Neuronal stem cell (in vitro differentiated cells): ENCODE data around the gene PRKACB. TPM values are rescaled to one million over a fixed set of nuclear protein-coding genes. Genes with fewer than 3 reads are reported as not detected.

ENCODE experiments used
- DNase-seq: peaks from one replicate; pipeline ENCODE4 v3.0.0-alpha.2; 2013; ENCODE audit warnings: low spot score
- H2AFZ ChIP-seq: one replicate; pipeline ENCODE4 v1.6.1; 2013; ENCODE audit warnings: mild to moderate bottlenecking, low read length, inconsistent platforms
- H2AK5ac ChIP-seq: 2 replicates; pipeline ENCODE4 v1.6.1; 2013; ENCODE audit warnings: low read depth, mild to moderate bottlenecking, inconsistent platforms, low read length, moderate library complexity, mixed read lengths
- H2BK120ac ChIP-seq: 2 replicates; pipeline ENCODE4 v1.6.1; 2013; ENCODE audit warnings: low read depth, mild to moderate bottlenecking, inconsistent platforms, low read length, moderate library complexity, mixed read lengths
- H2BK12ac ChIP-seq: one replicate; pipeline ENCODE4 v1.6.1; 2013; ENCODE audit warnings: low read length, inconsistent platforms
- H2BK15ac ChIP-seq: 2 replicates; pipeline ENCODE4 v1.6.1; 2013; ENCODE audit warnings: mild to moderate bottlenecking, low read length, inconsistent platforms, mixed read lengths
- H2BK5ac ChIP-seq: one replicate; pipeline ENCODE4 v1.6.1; 2013; ENCODE audit warnings: inconsistent platforms, mild to moderate bottlenecking, low read length, moderate library complexity
- H3K14ac ChIP-seq: one replicate; pipeline ENCODE4 v1.6.1; 2013; ENCODE audit warnings: low read length, inconsistent platforms
- H3K18ac ChIP-seq: 2 replicates; pipeline ENCODE4 v1.6.1; 2013; ENCODE audit warnings: low read length, inconsistent platforms
- H3K23ac ChIP-seq: 2 replicates; pipeline ENCODE4 v1.6.1; 2013; ENCODE audit warnings: low read depth, mild to moderate bottlenecking, mixed read lengths, low read length, inconsistent platforms; ENCODE audit not compliant: poor library complexity
- H3K27ac ChIP-seq: replicated peaks from 3 replicates; pipeline ENCODE4 v1.5.1; 2013; ENCODE audit warnings: low read length, inconsistent platforms
- H3K27me3 ChIP-seq, 3 experiments: 2 replicates each; pipeline ENCODE4 v1.6.1; 2013; ENCODE audit warnings: low read length in 3 of 3, mild to moderate bottlenecking in 2 of 3, inconsistent platforms in 1 of 3, low read depth in 1 of 3, mixed read lengths in 1 of 3, moderate library complexity in 1 of 3; ENCODE audit not compliant: control insufficient read depth in 3 of 3, insufficient read depth in 3 of 3
- H3K36me3 ChIP-seq, 2 donors: replicated peaks in 1 of 2; 2 replicates each; pipeline ENCODE4 v1.6.1; 2013; ENCODE audit warnings: low read length in 2 of 2; ENCODE audit not compliant: control insufficient read depth in 2 of 2, insufficient read depth in 2 of 2
- H3K4ac ChIP-seq: 2 replicates; pipeline ENCODE4 v1.6.1; 2013; ENCODE audit warnings: inconsistent platforms, mild to moderate bottlenecking, low read length, moderate library complexity
- H3K4me1 ChIP-seq, 2 donors: 1 replicate in 1 of 2; 2 replicates in 1 of 2; pipeline ENCODE4 v1.6.1; 2013; ENCODE audit warnings: low read length in 2 of 2, low read depth in 1 of 2; ENCODE audit not compliant: control insufficient read depth in 2 of 2, insufficient read depth in 1 of 2
- H3K4me2 ChIP-seq: one replicate; pipeline ENCODE4 v1.6.1; 2013; ENCODE audit warnings: mild to moderate bottlenecking, low read length, inconsistent platforms; ENCODE audit not compliant: insufficient read depth, poor library complexity, severe bottlenecking
- H3K4me3 ChIP-seq, 2 donors: 2 replicates each; pipeline ENCODE4 v1.5.1; 2013; ENCODE audit warnings: low read length in 2 of 2, mild to moderate bottlenecking in 2 of 2, inconsistent platforms in 1 of 2, moderate library complexity in 1 of 2
- H3K79me1 ChIP-seq: one replicate; pipeline ENCODE4 v1.6.1; 2013; ENCODE audit warnings: low read depth, mild to moderate bottlenecking, inconsistent platforms, low read length, moderate library complexity
- H3K9ac ChIP-seq: one replicate; pipeline ENCODE4 v1.6.1; 2013; ENCODE audit warnings: mild to moderate bottlenecking, low read depth, low read length, inconsistent platforms; ENCODE audit not compliant: poor library complexity
- H3K9me3 ChIP-seq, 2 donors: replicated peaks in 1 of 2; 2 replicates each; pipeline versions ENCODE3 to v1.6.1; 2013; ENCODE audit warnings: low read length in 2 of 2, mild to moderate bottlenecking in 2 of 2, inconsistent platforms in 1 of 2, low read depth in 1 of 2, mixed read lengths in 1 of 2, moderate library complexity in 1 of 2; ENCODE audit not compliant: control insufficient read depth in 2 of 2, insufficient read depth in 1 of 2
- H4K8ac ChIP-seq: one replicate; pipeline ENCODE4 v1.6.1; 2013; ENCODE audit warnings: low read depth, mild to moderate bottlenecking, inconsistent platforms, low read length, moderate library complexity
- H4K91ac ChIP-seq: one replicate; pipeline ENCODE4 v1.6.1; 2013; ENCODE audit warnings: low read length, low read depth, mild to moderate bottlenecking, inconsistent platforms; ENCODE audit not compliant: poor library complexity
- WGBS, 2 donors: extraction: QIAGEN DNeasy Blood & Tissue Kit; methylation state at CpG; one replicate each; pipeline ENCODE4 v1.1.7; 2013; ENCODE audit warnings: missing lambda C conversion rate in 2 of 2, mixed read lengths in 1 of 2; ENCODE audit not compliant: insufficient read length in 2 of 2, insufficient replicate concordance in 1 of 2; ENCODE audit errors: extremely low coverage in 2 of 2; 5-methylcytosine and 5-hydroxymethylcytosine counted together
- polyA plus RNA-seq, 2 experiments: library from polyadenylated mRNA; stranded (reverse); fragments of 200-250 nt; gene quantifications; one replicate each; pipeline ENCODE4 v1.2.3, GENCODE V29; 2013

The PRKACB gene
- 20.6 TPM for polyA plus RNA-seq (2013, experiment 1 of 2)
- polyA plus RNA-seq (2013, experiment 2 of 2): 21.7 TPM

DNA sequence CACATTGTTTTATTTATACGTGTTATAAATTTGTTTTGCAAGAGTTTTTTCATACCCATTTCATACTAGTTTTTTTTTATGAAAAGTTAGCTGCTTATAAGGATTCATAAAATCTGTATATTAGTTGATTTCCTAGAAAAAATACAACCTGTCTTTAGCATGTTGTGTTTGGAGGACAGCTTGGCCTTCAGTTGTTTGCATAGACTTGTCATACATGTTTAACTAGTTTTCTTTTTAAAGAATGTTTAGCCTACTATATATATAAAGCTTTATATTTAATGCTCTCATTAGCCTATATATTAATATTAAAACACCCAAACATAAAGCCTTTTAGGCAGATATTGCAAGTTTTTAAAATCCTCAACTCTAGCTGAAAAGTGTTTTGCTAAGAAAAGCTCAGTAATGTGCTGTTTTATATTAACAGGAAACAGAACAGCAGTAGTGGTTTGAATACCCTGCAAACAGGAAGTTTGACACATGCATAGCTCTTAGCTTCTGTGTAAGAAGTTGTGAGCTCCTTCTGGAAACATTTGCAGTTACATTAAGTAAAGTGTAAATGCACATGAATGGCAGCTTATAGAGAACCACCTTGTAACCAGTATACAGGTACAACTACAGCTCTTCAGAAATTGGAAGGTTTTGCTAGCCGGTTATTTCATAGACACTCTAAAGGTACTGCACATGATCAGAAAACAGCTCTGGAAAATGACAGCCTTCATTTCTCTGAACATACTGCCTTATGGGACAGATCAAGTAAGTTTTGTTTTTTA lies at the start of gene PRKACB:
Gene PRKACB (plus strand): TSS at position 476 of the 770 bp plus-strand sequence. CDS start 91 bp downstream, at position 567.
- Histone ChIP-seq H2BK5ac (no peak within 1 kb of the TSS), H4K91ac (no peak within 1 kb of the TSS), H2BK120ac (no peak within 1 kb of the TSS), H3K9me3 (no peaks in the 10 kb centered on the region), H3K36me3 (no peaks in the 10 kb centered on the region), H3K79me1 (no peaks in the 10 kb centered on the region), H3K14ac (no peak within 1 kb of the TSS), H3K18ac (no peak within 1 kb of the TSS), H4K8ac (no peak within 1 kb of the TSS), H3K4me1 (peaks cover 0 to 4% of the 10 kb centered on the region in 2 donors), H3K4me2 (no peak within 1 kb of the TSS), H3K4ac (no peak within 1 kb of the TSS), H2AFZ (no peak within 1 kb of the TSS), H3K4me3 (no peak within 1 kb of the TSS), H2BK12ac (no peak within 1 kb of the TSS), H3K27me3 (no peaks in the 10 kb centered on the region), H2AK5ac (no peak within 1 kb of the TSS), H3K27ac (no peak within 1 kb of the TSS), H3K23ac (no peak within 1 kb of the TSS), H3K9ac (no peak within 1 kb of the TSS), H2BK15ac (no peak within 1 kb of the TSS)
- no CpG with 5 or more reads among the region's 2 CpGs for WGBS, 2 donors
- DNase-seq: no peak

DNA sequence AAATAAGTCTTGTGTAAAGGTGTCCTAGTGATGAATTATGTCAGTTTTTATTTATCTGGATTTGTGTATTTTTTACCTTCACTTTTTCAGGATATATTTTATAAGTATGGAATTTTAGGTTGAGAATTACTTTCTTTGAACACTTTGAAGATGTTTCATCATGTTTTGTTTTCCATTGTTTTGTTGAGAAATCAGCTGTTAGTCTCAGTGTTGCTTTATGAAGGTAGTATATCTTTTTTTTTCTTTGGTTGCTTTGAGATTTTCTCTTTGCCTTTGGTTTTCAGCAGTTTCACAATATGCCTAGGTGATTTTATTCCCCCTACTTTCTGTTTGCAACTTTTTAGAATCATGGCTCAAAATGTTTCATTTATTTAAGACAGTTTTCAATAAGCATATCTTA lies 48.8 kb upstream of the PRKACB start:
- no peak overlapping the region for H3K9ac ChIP-seq

DNA sequence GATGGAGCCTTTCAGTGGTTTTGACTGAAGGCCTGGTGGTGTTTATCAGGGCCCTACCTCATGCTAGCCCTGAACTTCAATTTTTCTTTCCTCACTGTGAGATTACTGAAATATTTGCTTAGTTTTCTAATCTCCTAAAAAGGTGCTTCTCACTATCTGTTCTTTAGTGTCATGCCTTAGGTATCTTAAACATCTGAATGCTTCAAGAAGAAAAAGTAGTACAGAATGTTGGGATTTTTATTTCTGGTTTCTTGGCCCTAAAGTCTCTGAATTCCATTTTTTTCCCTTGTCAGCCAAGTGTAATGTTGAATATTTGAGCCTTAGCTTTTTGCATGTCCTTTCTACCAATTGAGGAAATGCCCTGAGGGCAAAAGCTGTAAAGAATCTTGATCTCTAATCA lies 47.9 kb upstream of the PRKACB start:
- H2BK5ac ChIP-seq: no peak overlapping the region
- no peak overlapping the region for H2AK5ac ChIP-seq
- H3K23ac ChIP-seq: no peak overlapping the region
- no peak for DNase-seq
- H4K8ac ChIP-seq: no peak overlapping the region
- H3K4me2 ChIP-seq: no peak overlapping the region
- no peak overlapping the region for H3K4ac ChIP-seq
- H3K36me3 ChIP-seq: peaks cover 0 to 4% of the 10 kb centered on the region in 2 donors
- no peak overlapping the region for H2BK120ac ChIP-seq
- no peaks in the 10 kb centered on the region for H3K79me1 ChIP-seq
- no peak overlapping the region for H3K14ac ChIP-seq
- H3K9me3 ChIP-seq: peaks cover 0 to 16% of the 10 kb centered on the region in 2 donors
- no peak overlapping the region for H2BK12ac ChIP-seq
- no peak overlapping the region for H3K9ac ChIP-seq
- no peak overlapping the region for H2BK15ac ChIP-seq
- H3K18ac ChIP-seq: no peak overlapping the region
- no peak overlapping the region for H3K27ac ChIP-seq
- H4K91ac ChIP-seq: no peak overlapping the region
- no peak overlapping the region for H2AFZ ChIP-seq
- H3K4me1 ChIP-seq: no peaks in the 10 kb centered on the region
- no peak overlapping the region for H3K4me3 ChIP-seq
- H3K27me3 ChIP-seq: no peaks in the 10 kb centered on the region

More for the DNA sequence above, 48.8 kb upstream of the PRKACB start:
- DNase-seq: no peak
- Histone ChIP-seq H3K4me3 (no peak overlapping the region), H3K4ac (no peak overlapping the region), H3K79me1 (no peaks in the 10 kb centered on the region), H2AFZ (no peak overlapping the region), H3K27me3 (no peaks in the 10 kb centered on the region), H3K36me3 (peaks cover 0 to 4% of the 10 kb centered on the region in 2 donors), H3K4me2 (no peak overlapping the region), H2BK15ac (no peak overlapping the region), H4K91ac (no peak overlapping the region), H3K27ac (no peak overlapping the region), H3K9me3 (peaks cover 0 to 16% of the 10 kb centered on the region in 2 donors), H2BK5ac (no peak overlapping the region), H2AK5ac (no peak overlapping the region), H3K14ac (no peak overlapping the region), H2BK12ac (no peak overlapping the region), H3K23ac (no peak overlapping the region), H2BK120ac (no peak overlapping the region), H4K8ac (no peak overlapping the region), H3K18ac (no peak overlapping the region), H3K4me1 (no peaks in the 10 kb centered on the region)

DNA sequence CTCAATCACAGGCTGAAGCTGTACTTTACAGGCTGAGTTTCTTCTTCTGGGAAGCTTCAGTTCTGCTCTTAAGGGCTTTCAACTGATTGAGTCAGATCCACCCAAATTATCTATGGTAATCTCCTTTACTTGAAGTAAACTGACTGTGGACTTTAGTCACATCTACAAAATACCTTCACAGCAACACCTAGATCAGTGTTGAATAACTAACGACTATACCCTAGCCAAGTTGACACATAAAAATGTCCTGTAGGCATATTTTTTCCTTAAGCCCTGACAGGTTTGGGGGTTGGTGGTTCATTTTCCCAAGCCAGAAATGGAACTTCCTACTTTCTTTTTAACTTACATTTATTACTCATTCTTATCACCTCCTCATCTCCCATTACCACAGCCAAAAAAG lies 42.9 kb upstream of the PRKACB start:
- no peaks in the 10 kb centered on the region for H3K27me3 ChIP-seq
- no peak overlapping the region for H2BK12ac ChIP-seq
- H3K23ac ChIP-seq: no peak overlapping the region
- no peak overlapping the region for H2BK120ac ChIP-seq
- no peak overlapping the region for H3K18ac ChIP-seq
- no peak overlapping the region for H3K4me2 ChIP-seq
- peaks cover 2 to 5% of the 10 kb centered on the region in 2 donors for H3K4me1 ChIP-seq
- no CpG with 5 or more reads among the region's 1 CpG for WGBS, 2 donors
- no peak overlapping the region for H2BK5ac ChIP-seq
- H3K27ac ChIP-seq: no peak overlapping the region
- no peak overlapping the region for H2BK15ac ChIP-seq
- H3K4me3 ChIP-seq: no peak overlapping the region
- H3K14ac ChIP-seq: no peak overlapping the region
- no peak overlapping the region for H3K4ac ChIP-seq
- H4K8ac ChIP-seq: no peak overlapping the region
- H2AFZ ChIP-seq: no peak overlapping the region
- H3K9ac ChIP-seq: no peak overlapping the region
- no peaks in the 10 kb centered on the region for H3K36me3 ChIP-seq
- peaks cover 0 to 5% of the 10 kb centered on the region in 2 donors for H3K9me3 ChIP-seq
- no peak overlapping the region for H4K91ac ChIP-seq
- no peak overlapping the region for H2AK5ac ChIP-seq
- H3K79me1 ChIP-seq: no peaks in the 10 kb centered on the region
- no peak for DNase-seq
